ENCODE results near the gene RASSF4. TPM values are rescaled to one million over a fixed set of nuclear protein-coding genes. Genes with fewer than 3 reads are reported as not detected.

Gene RASSF4
- total RNA-seq, 2 experiments from 2014 or later = 1.2 to 2.0 TPM

- CTCF ChIA-PET = interaction anchor here (6.2 kb wide), 1 partner anchor 48 kb away, joined by 42 read pairs; no protein-coding TSS in a partner anchor
- POLR2A ChIA-PET = no interaction called here
These were observed 21.8 kb downstream of the RASSF4 start for GRCh38 chr10:44981172-44982113.

- ChIA-PET POLR2A (no interaction called here), CTCF (no interaction called here)
These were observed 22.5 kb downstream of the RASSF4 start for GRCh38 chr10:44982114-44982460.

GRCh38 chr10:44982496-44982895, 22.9 kb downstream of the RASSF4 start:
- POLR2A ChIA-PET = no interaction called here
- CTCF ChIA-PET = no interaction called here

- CTCF ChIA-PET = no interaction called here
- POLR2A ChIA-PET = no interaction called here
These were observed 23.7 kb downstream of the RASSF4 start for GRCh38 chr10:44983066-44983894.

- ChIA-PET POLR2A (no interaction called here), CTCF (no interaction called here)
These were observed 24.3 kb downstream of the RASSF4 start for GRCh38 chr10:44983895-44984278.

GRCh38 chr10:44984671-44985101, 25.1 kb downstream of the RASSF4 start:
- ChIA-PET POLR2A (no interaction called here), CTCF (no interaction called here)

GRCh38 chr10:44985175-44985681, 25.6 kb downstream of the RASSF4 start:
- ChIA-PET CTCF (no interaction called here), POLR2A (no interaction called here)

- CTCF ChIA-PET = no interaction called here
- POLR2A ChIA-PET = no interaction called here
These were observed 26.6 kb downstream of the RASSF4 start for GRCh38 chr10:44986179-44986578.

GRCh38 chr10:44986670-44987069, 27.1 kb downstream of the RASSF4 start:
- POLR2A ChIA-PET = no interaction called here
- CTCF ChIA-PET = no interaction called here

GRCh38 chr10:44988957-44989585, 29.5 kb downstream of the RASSF4 start:
- CTCF ChIA-PET = no interaction called here
- POLR2A ChIA-PET = no interaction called here

GRCh38 chr10:44989597-44990301, 30.1 kb downstream of the RASSF4 start:
- POLR2A ChIA-PET = no interaction called here
- CTCF ChIA-PET = no interaction called here

- POLR2A ChIA-PET = no interaction called here
- CTCF ChIA-PET = no interaction called here
These were observed 30.7 kb downstream of the RASSF4 start for GRCh38 chr10:44990302-44990655.

GRCh38 chr10:44990965-44991364, 31.4 kb downstream of the RASSF4 start:
- POLR2A ChIA-PET = no interaction called here
- CTCF ChIA-PET = no interaction called here

- POLR2A ChIA-PET = no interaction called here
These were observed 32.0 kb downstream of the RASSF4 start for GRCh38 chr10:44991571-44991970.

GRCh38 chr10:44992070-44992731, 32.6 kb downstream of the RASSF4 start:
- ChIA-PET POLR2A (no interaction called here), CTCF (no interaction called here)

More at GRCh38 chr10:44991571-44991970, 32.0 kb downstream of the RASSF4 start:
- CTCF ChIA-PET = no interaction called here

GRCh38 chr10:44992732-44993225, 33.2 kb downstream of the RASSF4 start:
- ChIA-PET CTCF (no interaction called here), POLR2A (no interaction called here)

GRCh38 chr10:44993226-44993921, 33.8 kb downstream of the RASSF4 start:
- CTCF ChIA-PET = no interaction called here
- POLR2A ChIA-PET = no interaction called here

- ChIA-PET CTCF (no interaction called here), POLR2A (no interaction called here)
These were observed 34.5 kb downstream of the RASSF4 start for GRCh38 chr10:44993922-44994751.
